ENCODE measurements around the gene SPI1. TPM values are rescaled to one million over a fixed set of nuclear protein-coding genes. Genes with fewer than 3 reads are reported as not detected.

The SPI1 gene
- total and polyA plus RNA-seq, 12 donors, result 2.7 to 79.2 (median 41.8) TPM

DNA sequence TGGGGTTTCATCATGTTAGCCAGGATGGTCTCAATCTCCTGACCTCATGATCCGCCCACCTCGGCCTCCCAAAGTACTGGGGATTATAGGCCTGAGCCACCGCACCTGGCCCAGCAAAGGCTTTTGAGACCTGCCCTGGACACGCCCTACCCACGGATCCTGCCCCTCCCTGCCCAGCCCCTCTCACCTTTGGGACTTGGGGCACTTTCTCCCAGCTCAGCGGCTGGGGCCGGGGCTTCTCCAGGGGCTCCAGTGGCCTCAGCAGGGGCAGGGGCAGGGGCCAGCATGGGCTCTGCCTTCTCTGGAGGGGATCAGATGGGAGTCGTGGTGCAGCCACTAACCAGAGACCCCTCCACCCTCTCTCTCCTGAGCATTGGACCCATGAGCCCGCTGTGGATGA lies 28.0 kb downstream of the SPI1 start:
- Histone ChIP-seq H3K4me3 (no peak overlapping the region), H3K4me1 (replicated peaks in 1 of 2) (peaks cover 18 to 21% of the 10 kb centered on the region in 2 donors), H3K36me3 (replicated peaks in 1 of 2) (no peaks in the 10 kb centered on the region), H3K9me3 (replicated peaks in 1 of 3) (no peaks in the 10 kb centered on the region), H3K27ac (peak overlapping the region in 1 of 5 donors; percentile 39), H3K27me3 (no peaks in the 10 kb centered on the region)
- intact Hi-C loops (cut with DNase I), result loop anchor here (5.0 to 10.0 kb wide), 2 partner anchors 86 to 173 kb away; partner anchors contain the start of gene ARFGAP2 (in 1 of the 2)
- TF ChIP-seq POLR2A (IDR thresholded peaks at IDR 0.05), result no peak
- TF ChIP-seq, protein P1, sequence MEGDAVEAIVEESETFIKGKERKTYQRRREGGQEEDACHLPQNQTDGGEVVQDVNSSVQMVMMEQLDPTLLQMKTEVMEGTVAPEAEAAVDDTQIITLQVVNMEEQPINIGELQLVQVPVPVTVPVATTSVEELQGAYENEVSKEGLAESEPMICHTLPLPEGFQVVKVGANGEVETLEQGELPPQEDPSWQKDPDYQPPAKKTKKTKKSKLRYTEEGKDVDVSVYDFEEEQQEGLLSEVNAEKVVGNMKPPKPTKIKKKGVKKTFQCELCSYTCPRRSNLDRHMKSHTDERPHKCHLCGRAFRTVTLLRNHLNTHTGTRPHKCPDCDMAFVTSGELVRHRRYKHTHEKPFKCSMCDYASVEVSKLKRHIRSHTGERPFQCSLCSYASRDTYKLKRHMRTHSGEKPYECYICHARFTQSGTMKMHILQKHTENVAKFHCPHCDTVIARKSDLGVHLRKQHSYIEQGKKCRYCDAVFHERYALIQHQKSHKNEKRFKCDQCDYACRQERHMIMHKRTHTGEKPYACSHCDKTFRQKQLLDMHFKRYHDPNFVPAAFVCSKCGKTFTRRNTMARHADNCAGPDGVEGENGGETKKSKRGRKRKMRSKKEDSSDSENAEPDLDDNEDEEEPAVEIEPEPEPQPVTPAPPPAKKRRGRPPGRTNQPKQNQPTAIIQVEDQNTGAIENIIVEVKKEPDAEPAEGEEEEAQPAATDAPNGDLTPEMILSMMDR (IDR thresholded peaks at IDR 0.05), result no peak
- WGBS, 4 donors, result 85 to 100% (median 90%) methylated on average over 2 to 9 of the region's 9 CpGs
- peak in 1 of 7 donors; percentile 21 for DNase-seq

- DNase-seq, result no peak
Measured at GRCh38 chr11:47349521-47350095, 28.7 kb downstream of the SPI1 start.

GRCh38 chr11:47348859-47349258 lies 29.5 kb downstream of the SPI1 start:
- no peaks in the 10 kb centered on the region for H3K36me3 ChIP-seq (replicated peaks in 1 of 2)
- no peak for TF ChIP-seq POLR2A (IDR thresholded peaks at IDR 0.05)
- TF ChIP-seq, protein P1 (IDR thresholded peaks at IDR 0.05), result peak in 4 of 6 experiments; percentile 12 to 31 (median 16)
- peak in 3 of 7 donors; percentile 39 to 65 (median 44) for DNase-seq
- intact Hi-C loops (cut with DNase I), result loop anchor here in 1 of 2 donors (5.0 to 10.0 kb wide), 2 partner anchors 177 to 454 kb away; no protein-coding TSS in a partner anchor
- H3K4me1 ChIP-seq (replicated peaks in 1 of 2), result peaks cover 14 to 16% of the 10 kb centered on the region in 2 donors
- no peak overlapping the region for H3K4me3 ChIP-seq
- H3K27ac ChIP-seq, result no peak overlapping the region
- H3K9me3 ChIP-seq (replicated peaks in 1 of 3), result no peaks in the 10 kb centered on the region
- H3K27me3 ChIP-seq, result no peaks in the 10 kb centered on the region
- WGBS, 4 donors, result 53 to 78% (median 73%) methylated on average over 3 to 8 of the region's 8 CpGs

More at GRCh38 chr11:47349521-47350095, 28.7 kb downstream of the SPI1 start:
- intact Hi-C loops (cut with DNase I), result loop anchor here (5.0 to 10.0 kb wide), 4 partner anchors 85 to 455 kb away; partner anchors contain the start of gene ARFGAP2 (in 1 of the 2)
- peaks cover 14 to 16% of the 10 kb centered on the region in 2 donors for H3K4me1 ChIP-seq (replicated peaks in 1 of 2)
- H3K27ac ChIP-seq, result no peak overlapping the region
- H3K36me3 ChIP-seq (replicated peaks in 1 of 2), result no peaks in the 10 kb centered on the region
- H3K4me3 ChIP-seq, result no peak overlapping the region
- TF ChIP-seq, protein P1 (IDR thresholded peaks at IDR 0.05), result no peak
- no peak for TF ChIP-seq POLR2A (IDR thresholded peaks at IDR 0.05)
- H3K9me3 ChIP-seq (replicated peaks in 1 of 3), result no peaks in the 10 kb centered on the region
- H3K27me3 ChIP-seq, result no peaks in the 10 kb centered on the region
- 85 to 95% (median 94%) methylated on average over 14 to 23 of the region's 23 CpGs for whole genome bisulfite sequencing, 4 donors

DNA sequence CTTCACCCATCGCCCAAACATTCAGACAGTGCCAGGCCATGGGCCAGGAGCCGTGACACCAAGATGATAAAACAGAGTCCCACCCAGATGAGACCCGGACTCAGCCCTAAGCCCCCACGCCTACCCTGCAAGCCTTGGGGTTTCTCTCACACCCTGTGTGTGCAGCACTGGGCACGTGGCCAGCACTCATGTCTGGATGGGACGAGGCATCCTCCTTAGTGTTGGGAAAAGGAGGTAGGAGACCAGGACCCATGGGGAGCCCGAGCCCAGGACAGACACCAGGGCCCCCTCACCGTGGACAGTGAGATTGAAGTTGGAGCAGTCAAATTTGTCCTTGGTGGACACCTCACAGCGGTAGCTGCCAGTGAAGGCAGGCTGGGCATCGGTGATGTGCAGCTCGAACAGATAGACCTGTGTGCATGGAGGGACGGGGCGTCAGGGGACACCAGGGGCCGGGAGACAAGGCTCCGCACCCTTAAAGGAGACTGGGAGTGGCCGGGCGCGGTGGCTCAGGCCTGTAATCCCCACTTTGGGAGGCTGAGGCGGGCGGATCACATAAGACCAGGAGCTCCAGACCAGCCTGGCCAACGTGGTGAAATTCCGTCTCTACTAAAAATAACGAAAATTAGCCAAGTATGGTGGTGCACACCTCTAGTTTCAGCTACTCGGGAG lies 30.1 kb downstream of the SPI1 start:
- Histone ChIP-seq H3K4me3 (no peak overlapping the region), H3K36me3 (replicated peaks in 1 of 2) (no peaks in the 10 kb centered on the region), H3K27me3 (no peaks in the 10 kb centered on the region), H3K4me1 (replicated peaks in 1 of 2) (peaks cover 14 to 16% of the 10 kb centered on the region in 2 donors), H3K27ac (no peak overlapping the region), H3K9me3 (replicated peaks in 1 of 3) (no peaks in the 10 kb centered on the region)
- 83 to 91% (median 84%) methylated on average over 12 to 24 of the region's 24 CpGs for WGBS, 4 donors
- intact Hi-C loops (cut with DNase I), result loop anchor here in 1 of 2 donors (5.0 to 10.0 kb wide), 2 partner anchors 176 to 453 kb away; no protein-coding TSS in a partner anchor
- peak in 1 of 7 donors; percentile 22 for DNase-seq
- TF ChIP-seq, protein P1 (IDR thresholded peaks at IDR 0.05), result no peak
- no peak for TF ChIP-seq POLR2A (IDR thresholded peaks at IDR 0.05)
